ENCODE measurements around the gene PRKD1.

PRKD1 gene

GRCh38 chr14:29553427-29553826, 374.2 kb downstream of the PRKD1 start:
- no peak for TF ChIP-seq TCF12 (IDR thresholded peaks at IDR 0.05; ENCODE audit: low read depth)
- TF ChIP-seq YY1 (IDR thresholded peaks at IDR 0.05; ENCODE audit: low read depth), result no peak
- TF ChIP-seq RAD21 (IDR thresholded peaks at IDR 0.05; ENCODE audit: low read depth), result no peak
- TF ChIP-seq REST (IDR thresholded peaks at IDR 0.05; ENCODE audit: low read depth), result no peak
- no peak for TF ChIP-seq EGR1 (IDR thresholded peaks at IDR 0.05)
- no peak for TF ChIP-seq TAF1 (IDR thresholded peaks at IDR 0.05; ENCODE audit: low read depth)
- TF ChIP-seq CREB1 (IDR thresholded peaks at IDR 0.05; ENCODE audit: low read depth), result no peak
- TF ChIP-seq CEBPB (IDR thresholded peaks at IDR 0.05), result no peak
- TF ChIP-seq NFIC (IDR thresholded peaks at IDR 0.05), result no peak
- no peak for TF ChIP-seq USF1 (IDR thresholded peaks at IDR 0.05)
- no peak for TF ChIP-seq MAX (IDR thresholded peaks at IDR 0.05)

- TF ChIP-seq FOXM1 (IDR thresholded peaks at IDR 0.05; ENCODE audit: borderline replicate concordance, low read depth) (no peak), RAD21 (IDR thresholded peaks at IDR 0.05; ENCODE audit: low read depth) (peak; percentile 65)
These were observed 378.7 kb downstream of the PRKD1 start for GRCh38 chr14:29548948-29549370.

GRCh38 chr14:29545714-29546113, 381.9 kb downstream of the PRKD1 start:
- TF ChIP-seq REST (IDR thresholded peaks at IDR 0.05; ENCODE audit: low read depth), result no peak
- no peak for TF ChIP-seq TCF12 (IDR thresholded peaks at IDR 0.05; ENCODE audit: low read depth)
- no peak for TF ChIP-seq CEBPB (IDR thresholded peaks at IDR 0.05)
- TF ChIP-seq ZBTB7A (IDR thresholded peaks at IDR 0.05; ENCODE audit: low read depth), result no peak
- no peak for TF ChIP-seq EP300 (IDR thresholded peaks at IDR 0.05; ENCODE audit: borderline replicate concordance)
- no peak for TF ChIP-seq YY1 (IDR thresholded peaks at IDR 0.05; ENCODE audit: low read depth)

- TF ChIP-seq RAD21 (IDR thresholded peaks at IDR 0.05; ENCODE audit: low read depth) (peak; percentile 54), TCF12 (IDR thresholded peaks at IDR 0.05; ENCODE audit: low read depth) (no peak)
These were observed 390.6 kb downstream of the PRKD1 start for GRCh38 chr14:29536886-29537511.

- TF ChIP-seq EGR1 (IDR thresholded peaks at IDR 0.05), result no peak
- TF ChIP-seq RAD21 (IDR thresholded peaks at IDR 0.05; ENCODE audit: low read depth), result no peak
- TF ChIP-seq TCF12 (IDR thresholded peaks at IDR 0.05; ENCODE audit: low read depth), result no peak
- TF ChIP-seq MAX (IDR thresholded peaks at IDR 0.05), result no peak
- TF ChIP-seq TAF1 (IDR thresholded peaks at IDR 0.05; ENCODE audit: low read depth), result no peak
- TF ChIP-seq FOXM1 (IDR thresholded peaks at IDR 0.05; ENCODE audit: borderline replicate concordance, low read depth), result no peak
- no peak for TF ChIP-seq CEBPB (IDR thresholded peaks at IDR 0.05)
- no peak for TF ChIP-seq NFIC (IDR thresholded peaks at IDR 0.05)
- TF ChIP-seq REST (IDR thresholded peaks at IDR 0.05; ENCODE audit: low read depth), result no peak
- no peak for TF ChIP-seq EP300 (IDR thresholded peaks at IDR 0.05; ENCODE audit: borderline replicate concordance)
- TF ChIP-seq TEAD4 (IDR thresholded peaks at IDR 0.05), result no peak
- no peak for TF ChIP-seq USF1 (IDR thresholded peaks at IDR 0.05)
- TF ChIP-seq YY1 (IDR thresholded peaks at IDR 0.05; ENCODE audit: low read depth), result no peak
- TF ChIP-seq CREB1 (IDR thresholded peaks at IDR 0.05; ENCODE audit: low read depth), result no peak
- TF ChIP-seq ZBTB7A (IDR thresholded peaks at IDR 0.05; ENCODE audit: low read depth), result no peak
These were observed 398.2 kb downstream of the PRKD1 start for GRCh38 chr14:29529418-29529817.

Data from Ishikawa (cell line).